Ishikawa (cell line): ENCODE data around the gene ALKBH7.

Source experiments
- CEBPB ChIP-seq: IDR thresholded peaks from 2 replicates; pipeline ENCODE4 v1.6.1; 2012
- CREB1 ChIP-seq: IDR thresholded peaks from 2 replicates; pipeline ENCODE4 v1.6.1; 2012; ENCODE audit warnings: low read depth
- EGR1 ChIP-seq: IDR thresholded peaks from 2 replicates; pipeline ENCODE4 v1.6.1; 2012
- EP300 ChIP-seq: IDR thresholded peaks from 2 replicates; pipeline ENCODE4 v1.6.1; 2012; ENCODE audit warnings: borderline replicate concordance
- FOXM1 ChIP-seq: IDR thresholded peaks from 2 replicates; pipeline ENCODE4 v1.6.1; 2012; ENCODE audit warnings: low read depth, borderline replicate concordance
- MAX ChIP-seq: IDR thresholded peaks from 2 replicates; pipeline ENCODE4 v1.6.1; 2012
- NFIC ChIP-seq: IDR thresholded peaks from 2 replicates; pipeline ENCODE4 v1.6.1; 2012
- RAD21 ChIP-seq: IDR thresholded peaks from 2 replicates; pipeline ENCODE4 v1.6.1; 2012; ENCODE audit warnings: low read depth
- TAF1 ChIP-seq: IDR thresholded peaks from 2 replicates; pipeline ENCODE4 v1.6.1; 2012; ENCODE audit warnings: low read depth, mild to moderate bottlenecking
- TCF12 ChIP-seq: IDR thresholded peaks from 2 replicates; pipeline ENCODE4 v1.6.1; 2012; ENCODE audit warnings: low read depth
- TEAD4 ChIP-seq: IDR thresholded peaks from 2 replicates; pipeline ENCODE4 v1.6.1; 2012
- YY1 ChIP-seq: IDR thresholded peaks from 2 replicates; pipeline ENCODE4 v1.6.1; 2012; ENCODE audit warnings: low read depth
- ZBTB7A ChIP-seq: IDR thresholded peaks from 2 replicates; pipeline ENCODE4 v1.6.1; 2012; ENCODE audit warnings: low read depth
- TF ChIP-seq, protein P1 (sequence below): IDR thresholded peaks from 2 replicates; pipeline ENCODE4 v1.6.1; 2012; ENCODE audit warnings: low read depth, mild to moderate bottlenecking
- TF ChIP-seq, protein P2 (sequence below): IDR thresholded peaks from 2 replicates; pipeline ENCODE4 v1.6.1; 2012

The ALKBH7 gene

DNA sequence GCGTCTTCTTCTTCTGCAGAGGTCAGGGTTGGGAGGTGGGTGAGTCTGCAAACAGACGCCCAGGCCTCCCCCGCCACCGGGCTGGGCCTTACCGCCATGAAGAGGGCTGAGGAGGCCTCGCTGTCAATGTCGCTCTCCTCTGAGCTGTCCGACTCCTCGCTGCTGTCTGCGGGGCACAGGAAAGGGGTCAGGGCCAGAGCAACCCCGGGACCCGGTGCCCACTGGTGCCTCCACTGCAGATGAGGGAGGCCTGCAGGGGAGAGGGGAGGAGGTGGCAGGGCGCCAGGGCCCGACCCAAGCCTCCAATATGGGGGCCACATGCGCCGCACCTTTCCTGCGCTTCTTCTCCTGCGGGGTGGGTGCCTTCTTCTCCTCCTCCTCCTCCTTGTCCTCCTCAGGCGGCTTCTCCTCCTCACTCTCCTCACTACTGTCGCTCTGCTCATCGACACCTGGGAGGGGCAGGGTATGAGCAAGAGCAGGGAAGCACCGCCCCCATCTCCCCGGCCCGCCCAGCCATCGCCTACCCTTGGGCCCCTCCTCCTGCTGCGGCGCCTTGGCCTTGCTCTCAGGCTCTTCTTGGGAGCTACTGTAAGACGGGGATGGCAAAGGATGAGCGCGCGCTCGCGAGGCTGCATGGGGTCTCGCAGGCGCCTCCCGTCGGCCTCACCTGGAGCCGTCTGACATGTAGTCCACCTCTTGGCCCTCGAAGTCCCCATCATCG lies 8.6 kb downstream of the ALKBH7 start:
- TF ChIP-seq YY1, result no peak
- TF ChIP-seq, protein P1, sequence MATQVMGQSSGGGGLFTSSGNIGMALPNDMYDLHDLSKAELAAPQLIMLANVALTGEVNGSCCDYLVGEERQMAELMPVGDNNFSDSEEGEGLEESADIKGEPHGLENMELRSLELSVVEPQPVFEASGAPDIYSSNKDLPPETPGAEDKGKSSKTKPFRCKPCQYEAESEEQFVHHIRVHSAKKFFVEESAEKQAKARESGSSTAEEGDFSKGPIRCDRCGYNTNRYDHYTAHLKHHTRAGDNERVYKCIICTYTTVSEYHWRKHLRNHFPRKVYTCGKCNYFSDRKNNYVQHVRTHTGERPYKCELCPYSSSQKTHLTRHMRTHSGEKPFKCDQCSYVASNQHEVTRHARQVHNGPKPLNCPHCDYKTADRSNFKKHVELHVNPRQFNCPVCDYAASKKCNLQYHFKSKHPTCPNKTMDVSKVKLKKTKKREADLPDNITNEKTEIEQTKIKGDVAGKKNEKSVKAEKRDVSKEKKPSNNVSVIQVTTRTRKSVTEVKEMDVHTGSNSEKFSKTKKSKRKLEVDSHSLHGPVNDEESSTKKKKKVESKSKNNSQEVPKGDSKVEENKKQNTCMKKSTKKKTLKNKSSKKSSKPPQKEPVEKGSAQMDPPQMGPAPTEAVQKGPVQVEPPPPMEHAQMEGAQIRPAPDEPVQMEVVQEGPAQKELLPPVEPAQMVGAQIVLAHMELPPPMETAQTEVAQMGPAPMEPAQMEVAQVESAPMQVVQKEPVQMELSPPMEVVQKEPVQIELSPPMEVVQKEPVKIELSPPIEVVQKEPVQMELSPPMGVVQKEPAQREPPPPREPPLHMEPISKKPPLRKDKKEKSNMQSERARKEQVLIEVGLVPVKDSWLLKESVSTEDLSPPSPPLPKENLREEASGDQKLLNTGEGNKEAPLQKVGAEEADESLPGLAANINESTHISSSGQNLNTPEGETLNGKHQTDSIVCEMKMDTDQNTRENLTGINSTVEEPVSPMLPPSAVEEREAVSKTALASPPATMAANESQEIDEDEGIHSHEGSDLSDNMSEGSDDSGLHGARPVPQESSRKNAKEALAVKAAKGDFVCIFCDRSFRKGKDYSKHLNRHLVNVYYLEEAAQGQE, result no peak
- TF ChIP-seq TAF1, result no peak
- no peak for TF ChIP-seq EP300
- no peak for TF ChIP-seq FOXM1
- TF ChIP-seq CEBPB, result no peak
- no peak for TF ChIP-seq TCF12
- no peak for TF ChIP-seq MAX

DNA sequence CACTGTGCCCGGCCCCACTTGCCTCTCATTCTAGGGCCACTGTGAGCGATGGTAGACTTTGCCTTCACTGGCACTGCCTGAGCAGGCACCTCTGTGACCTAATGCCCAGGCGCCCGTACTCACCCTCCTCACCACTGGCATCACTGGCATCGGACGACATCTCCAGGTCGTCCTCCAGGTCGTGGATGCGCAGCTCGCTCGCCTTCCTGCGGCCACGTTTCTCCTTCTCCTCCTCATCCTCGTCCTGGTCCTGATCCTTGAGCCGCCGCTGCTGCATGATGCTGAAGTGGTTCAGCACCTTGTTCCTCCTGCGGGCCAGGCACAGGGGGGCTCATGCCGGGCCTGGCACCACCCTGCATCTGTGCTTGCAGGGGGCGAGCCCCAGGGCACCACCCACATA lies 10.6 kb downstream of the ALKBH7 start:
- TF ChIP-seq MAX (no peak), TEAD4 (no peak), FOXM1 (no peak), RAD21 (no peak), NFIC (no peak), YY1 (no peak), TAF1 (no peak), CREB1 (no peak), EP300 (no peak), EGR1 (no peak), ZBTB7A (no peak), TCF12 (no peak), CEBPB (no peak)
- TF ChIP-seq, protein P2, sequence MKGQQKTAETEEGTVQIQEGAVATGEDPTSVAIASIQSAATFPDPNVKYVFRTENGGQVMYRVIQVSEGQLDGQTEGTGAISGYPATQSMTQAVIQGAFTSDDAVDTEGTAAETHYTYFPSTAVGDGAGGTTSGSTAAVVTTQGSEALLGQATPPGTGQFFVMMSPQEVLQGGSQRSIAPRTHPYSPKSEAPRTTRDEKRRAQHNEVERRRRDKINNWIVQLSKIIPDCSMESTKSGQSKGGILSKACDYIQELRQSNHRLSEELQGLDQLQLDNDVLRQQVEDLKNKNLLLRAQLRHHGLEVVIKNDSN, result no peak
- TF ChIP-seq, protein P1, result no peak

DNA sequence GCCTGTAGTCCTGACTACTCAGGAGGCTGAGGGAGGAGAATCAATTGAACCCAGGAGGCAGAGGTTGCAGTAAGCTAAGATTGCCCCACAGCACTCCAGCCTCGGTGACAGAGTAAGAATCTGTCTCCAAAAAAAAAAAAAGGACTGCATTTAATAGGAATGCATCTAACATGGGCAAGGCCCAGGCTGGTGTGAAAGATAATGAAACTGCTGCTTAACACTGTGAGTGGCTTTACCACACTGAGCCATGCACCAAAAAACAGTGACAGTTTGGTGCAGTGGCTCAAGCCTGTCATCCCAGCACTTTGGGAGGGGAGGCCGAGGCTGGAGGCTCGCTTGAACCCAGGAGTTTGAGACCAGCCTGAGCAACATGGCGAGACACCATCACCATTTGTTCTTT lies 11.8 kb downstream of the ALKBH7 start:
- TF ChIP-seq RAD21 (no peak), ZBTB7A (no peak), CREB1 (no peak)

DNA sequence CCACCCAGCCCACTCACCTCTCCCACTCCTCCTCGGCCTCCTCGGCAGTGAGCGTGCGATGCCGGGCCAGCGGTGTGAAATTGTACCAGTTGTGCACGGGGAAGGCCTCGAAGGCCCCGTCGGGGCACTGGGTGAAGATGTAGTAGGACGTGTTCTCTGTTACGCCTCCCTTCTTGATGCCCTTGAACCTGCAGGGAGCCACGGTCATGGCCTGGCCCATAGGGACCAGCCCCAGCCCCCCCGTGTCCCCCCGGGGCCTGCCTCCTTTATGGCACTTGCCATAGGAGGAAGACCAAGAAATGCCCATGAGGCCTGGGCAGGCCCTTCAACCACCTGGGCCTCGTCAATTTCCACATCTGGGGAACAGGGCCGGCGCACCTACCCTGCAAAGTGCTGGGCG lies 14.8 kb downstream of the ALKBH7 start:
- TF ChIP-seq TAF1, result no peak
- TF ChIP-seq CREB1, result no peak
- TF ChIP-seq, protein P1, result no peak
- TF ChIP-seq CEBPB, result no peak
- no peak for TF ChIP-seq ZBTB7A
- TF ChIP-seq YY1, result no peak
- no peak for TF ChIP-seq RAD21
- no peak for TF ChIP-seq TEAD4

DNA sequence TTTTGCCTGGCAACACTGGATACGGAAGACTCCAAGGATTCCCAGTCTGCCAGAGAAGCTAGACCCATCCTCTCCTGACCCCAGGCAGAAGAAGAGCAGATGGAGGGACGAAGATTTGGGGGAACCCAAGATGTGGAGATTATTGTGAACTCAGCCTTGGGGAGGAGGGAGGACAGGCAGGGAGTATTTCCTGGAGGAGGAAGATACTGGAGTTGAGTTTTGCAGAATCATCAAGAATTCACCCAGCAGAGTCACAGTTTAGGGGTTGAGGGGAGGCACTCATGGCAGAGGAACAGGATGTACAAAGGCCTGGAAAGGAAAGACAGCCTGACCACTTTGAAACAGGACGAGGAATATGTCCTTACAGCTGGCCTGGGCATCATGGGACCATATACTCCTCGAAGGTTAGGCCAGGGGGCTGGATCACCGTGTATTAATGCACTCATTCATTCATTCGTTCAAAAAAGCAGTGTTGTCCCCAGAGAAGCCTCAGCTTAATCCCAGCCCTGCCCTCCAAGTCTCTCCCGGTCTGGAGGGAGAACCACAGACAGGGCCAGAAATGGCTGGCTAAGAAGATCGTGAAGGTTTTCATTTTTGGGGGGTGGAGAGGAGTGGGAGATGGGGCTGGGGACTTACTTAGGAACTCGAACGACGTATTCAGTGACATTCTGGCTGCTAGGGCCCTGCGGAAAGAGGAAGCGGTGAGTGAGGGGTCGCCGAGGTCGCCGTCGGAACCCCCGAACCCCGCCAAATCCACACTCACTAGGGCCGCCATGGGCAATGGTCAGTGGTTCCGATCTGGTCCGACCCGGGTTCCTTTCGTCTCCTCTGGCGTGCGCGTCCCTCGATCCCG lies 19.9 kb downstream of the ALKBH7 start:
- no peak for TF ChIP-seq TAF1
- TF ChIP-seq MAX, result no peak
- TF ChIP-seq YY1, result no peak
- no peak for TF ChIP-seq CREB1
- TF ChIP-seq, protein P2, result no peak
- no peak; the same call in 1 of the 2 replicates for TF ChIP-seq ZBTB7A
- TF ChIP-seq RAD21, result no peak
- TF ChIP-seq EGR1, result no peak
- TF ChIP-seq TCF12, result no peak
- TF ChIP-seq, protein P1, result no peak
- TF ChIP-seq EP300, result no peak
- no peak for TF ChIP-seq FOXM1
- TF ChIP-seq NFIC, result no peak
- no peak for TF ChIP-seq CEBPB
- TF ChIP-seq TEAD4, result no peak
